Stimulated activated CD4-positive, alpha-beta T cell treated with anti-CD3 and anti-CD28 coated beads, Interleukin-1b, Interleukin-23, amount 100 ng/mL, for 24 hours (primary cell): ENCODE measurements around the gene FZD2.

Experiments
- DNase-seq, 4 experiments: peaks; one replicate each; pipeline ENCODE4 v3.0.0-alpha.2; 2020; ENCODE audit warnings: low read depth in 4 of 4, low spot score in 1 of 4

Gene FZD2

DNA sequence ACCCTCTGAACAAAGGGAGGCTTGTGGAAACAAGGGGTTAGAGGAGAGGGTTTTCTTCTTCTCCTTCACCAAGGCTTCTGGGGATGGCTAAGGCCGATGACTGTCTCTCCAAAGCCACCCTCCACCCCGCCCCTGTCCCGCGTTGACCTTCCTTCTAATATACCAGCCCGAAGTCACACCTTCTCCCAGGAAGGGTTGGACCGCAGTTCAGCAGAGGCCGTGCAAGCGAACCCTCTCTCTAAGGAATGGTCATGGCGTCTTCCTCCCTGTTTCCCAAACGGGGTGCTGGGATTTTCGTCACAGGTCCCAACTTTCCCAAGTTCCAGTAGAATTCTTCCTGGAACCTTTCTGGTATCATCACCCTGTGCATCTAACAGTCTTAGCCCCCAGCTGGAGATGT lies 49.4 kb downstream of the FZD2 start:
- DNase-seq: no peak

DNA sequence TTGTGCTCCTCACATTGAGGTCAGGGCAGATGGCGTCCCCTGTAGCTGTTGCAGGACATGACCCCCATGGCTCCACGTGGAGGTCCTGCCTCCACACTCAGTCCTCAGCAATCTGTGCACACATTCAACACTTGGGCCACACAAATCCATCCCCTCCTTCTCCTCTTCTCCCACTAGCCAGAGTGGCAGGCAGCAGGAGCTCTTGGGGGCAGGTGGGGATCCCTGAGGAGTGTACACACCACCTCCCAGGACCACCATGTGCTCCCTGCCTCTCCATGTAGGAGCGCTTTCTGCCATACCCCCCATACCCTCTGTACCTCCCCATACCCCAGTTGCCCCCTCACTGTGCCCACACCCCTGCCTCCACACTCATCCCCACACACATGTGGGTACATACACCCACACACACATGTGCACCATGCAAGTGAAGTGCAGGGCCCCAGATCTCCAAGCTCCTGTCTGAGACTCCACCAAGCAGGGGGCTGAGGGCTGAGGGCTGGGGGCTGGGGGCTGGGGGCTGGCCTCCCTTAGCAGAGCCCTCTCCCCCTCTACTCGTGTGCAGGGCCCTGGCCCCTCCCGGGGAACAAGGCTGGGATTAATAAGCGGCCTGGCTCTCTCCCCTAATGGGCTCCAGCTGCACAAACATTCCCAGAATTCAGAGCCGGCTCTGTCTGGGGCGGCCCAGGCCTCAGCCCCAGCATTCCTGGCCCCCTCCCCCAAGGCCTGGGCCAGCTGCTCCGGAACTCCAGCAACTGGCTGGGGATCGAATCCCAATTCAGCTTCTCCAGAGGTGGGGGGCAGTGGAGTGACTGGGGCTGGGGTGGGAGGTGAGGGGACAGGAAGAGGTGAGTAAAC lies 50.8 kb downstream of the FZD2 start:
- no peak for DNase-seq

DNA sequence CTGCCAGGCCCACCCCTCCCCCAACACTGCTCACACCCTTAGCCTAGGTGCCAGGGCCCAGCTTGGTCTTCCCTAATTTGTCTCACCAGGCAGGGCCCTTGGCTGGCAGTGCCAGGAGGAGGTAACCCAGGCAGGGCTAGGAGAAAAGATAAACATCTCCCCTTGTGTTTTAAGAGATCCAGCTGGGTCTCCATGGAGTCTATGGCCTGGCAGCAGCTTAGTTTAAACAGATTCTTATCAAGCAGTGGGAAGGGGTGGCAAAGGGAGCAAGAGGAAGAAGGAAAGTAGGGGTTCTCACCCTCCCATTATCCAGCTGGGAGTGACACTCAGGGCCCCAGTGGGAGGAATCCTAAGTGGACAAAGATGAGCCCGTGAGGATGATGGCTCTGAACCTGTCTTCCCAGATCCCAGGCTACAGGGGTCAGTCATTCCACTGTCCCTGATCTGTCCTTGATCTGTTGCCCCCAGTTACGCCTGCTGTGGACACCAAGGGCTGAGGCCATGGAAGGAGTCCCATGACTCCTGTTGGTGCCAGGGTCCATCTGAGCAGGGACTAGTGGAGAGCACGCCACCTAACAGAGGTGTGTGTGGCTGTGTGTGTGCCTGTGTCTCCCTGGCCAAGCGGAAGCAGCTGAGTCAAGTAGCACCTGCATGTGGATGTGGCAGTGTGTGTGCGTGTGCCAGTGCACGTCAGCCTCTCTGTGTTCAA lies 51.6 kb downstream of the FZD2 start:
- no peak for DNase-seq

DNA sequence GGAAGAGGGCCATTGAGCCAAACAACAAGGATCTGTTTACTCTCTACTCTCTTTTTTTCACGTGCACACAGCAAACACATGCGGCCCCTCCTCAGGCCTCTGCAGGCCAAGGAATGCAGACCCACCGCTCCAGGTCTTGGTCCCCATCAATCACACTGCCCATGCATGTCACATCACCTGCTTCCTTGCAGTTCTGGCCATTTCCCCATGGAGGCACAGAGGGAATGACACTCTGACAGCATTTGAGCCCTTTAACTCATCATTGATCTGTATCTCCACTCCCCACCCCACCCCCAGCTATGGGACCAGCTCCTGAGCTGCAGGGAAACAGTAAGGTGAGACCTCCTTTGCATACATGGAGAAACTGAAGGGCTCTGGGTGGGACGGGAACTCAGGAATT lies 53.0 kb downstream of the FZD2 start:
- no peak for DNase-seq
